ENCODE data around the gene SRSF9. TPM values are rescaled to one million over a fixed set of nuclear protein-coding genes. Genes with fewer than 3 reads are reported as not detected.

Gene SRSF9
- total RNA-seq, 1 experiment from 2014 or later: 297 TPM

GRCh38 chr12:120495186-120495730 is 25.7 kb upstream of the SRSF9 start:
- Histone ChIP-seq H3K36me3 (ENCODE audit: control insufficient read depth in 1 of 2, insufficient read depth in 2 of 2, low read length in 2 of 2) (peaks cover 10 to 16% of the 10 kb centered on the region in 2 experiments; a peak in 3 of 4 replicates), H3K27me3 (ENCODE audit: insufficient read depth, low read length) (no peaks in the 10 kb centered on the region), H3K4me2 (ENCODE audit: low read length) (peak overlapping the region; percentile 85), H2AFZ (ENCODE audit: low read depth, low read length, poor library complexity, severe bottlenecking) (no peak overlapping the region), H3K9me2 (ENCODE audit: insufficient read depth) (no peaks in the 10 kb centered on the region), H3K9ac (ENCODE audit: low read length) (peak overlapping the region; percentile 81), H3K79me2 (ENCODE audit: insufficient read depth, low read length) (peaks cover 35% of the 10 kb centered on the region), H3K9me3 (ENCODE audit: control insufficient read depth in 1 of 2, insufficient read depth in 1 of 2, low read depth in 1 of 2, low read length in 2 of 2) (no peaks in the 10 kb centered on the region), H4K20me1 (ENCODE audit: insufficient read depth) (peaks cover 3% of the 10 kb centered on the region; the same call in 1 of the 2 replicates), H3K27ac (ENCODE audit: low read depth, low read length) (peak overlapping the region; percentile 7), H3K4me3 (replicated peaks in 1 of 2; ENCODE audit: low read depth in 1 of 2, low read length in 2 of 2) (peak overlapping the region; percentile 93), H3K4me1 (ENCODE audit: control insufficient read depth in 1 of 2, insufficient read depth in 2 of 2, low read length in 2 of 2) (peaks cover 9 to 16% of the 10 kb centered on the region in 2 experiments; a peak in 2 of 4 replicates)
- ChIA-PET CTCF (interaction anchor here (1.3 kb wide), 1 partner anchor 23 kb away, joined by 3 read pairs; no protein-coding TSS in a partner anchor), POLR2A (interaction anchor here (0.5 to 2.2 kb wide), 10 partner anchors 14 to 204 kb away, joined by 3 to 18 read pairs (median 6); partner anchors contain the start of genes COQ5, RNU4-1, RNU4-2 and SRSF9), RAD21 (ENCODE audit: low non-redundant PET in 1 of 2, low total read pairs in 2 of 2, uncharacterized antibody in 2 of 2, unreplicated experiment in 2 of 2) (no interaction called here)
- intact Hi-C loops (cut with micrococcal nuclease): loop anchor here (1.0 kb wide), 1 partner anchor 21 kb away; no protein-coding TSS in a partner anchor
- TF ChIP-seq ELF1 (IDR thresholded peaks at IDR 0.05; ENCODE audit: borderline replicate concordance, low read depth): no peak
- TF ChIP-seq, protein P1, sequence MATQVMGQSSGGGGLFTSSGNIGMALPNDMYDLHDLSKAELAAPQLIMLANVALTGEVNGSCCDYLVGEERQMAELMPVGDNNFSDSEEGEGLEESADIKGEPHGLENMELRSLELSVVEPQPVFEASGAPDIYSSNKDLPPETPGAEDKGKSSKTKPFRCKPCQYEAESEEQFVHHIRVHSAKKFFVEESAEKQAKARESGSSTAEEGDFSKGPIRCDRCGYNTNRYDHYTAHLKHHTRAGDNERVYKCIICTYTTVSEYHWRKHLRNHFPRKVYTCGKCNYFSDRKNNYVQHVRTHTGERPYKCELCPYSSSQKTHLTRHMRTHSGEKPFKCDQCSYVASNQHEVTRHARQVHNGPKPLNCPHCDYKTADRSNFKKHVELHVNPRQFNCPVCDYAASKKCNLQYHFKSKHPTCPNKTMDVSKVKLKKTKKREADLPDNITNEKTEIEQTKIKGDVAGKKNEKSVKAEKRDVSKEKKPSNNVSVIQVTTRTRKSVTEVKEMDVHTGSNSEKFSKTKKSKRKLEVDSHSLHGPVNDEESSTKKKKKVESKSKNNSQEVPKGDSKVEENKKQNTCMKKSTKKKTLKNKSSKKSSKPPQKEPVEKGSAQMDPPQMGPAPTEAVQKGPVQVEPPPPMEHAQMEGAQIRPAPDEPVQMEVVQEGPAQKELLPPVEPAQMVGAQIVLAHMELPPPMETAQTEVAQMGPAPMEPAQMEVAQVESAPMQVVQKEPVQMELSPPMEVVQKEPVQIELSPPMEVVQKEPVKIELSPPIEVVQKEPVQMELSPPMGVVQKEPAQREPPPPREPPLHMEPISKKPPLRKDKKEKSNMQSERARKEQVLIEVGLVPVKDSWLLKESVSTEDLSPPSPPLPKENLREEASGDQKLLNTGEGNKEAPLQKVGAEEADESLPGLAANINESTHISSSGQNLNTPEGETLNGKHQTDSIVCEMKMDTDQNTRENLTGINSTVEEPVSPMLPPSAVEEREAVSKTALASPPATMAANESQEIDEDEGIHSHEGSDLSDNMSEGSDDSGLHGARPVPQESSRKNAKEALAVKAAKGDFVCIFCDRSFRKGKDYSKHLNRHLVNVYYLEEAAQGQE (IDR thresholded peaks at IDR 0.05; ENCODE audit: low read depth): no peak
- TF ChIP-seq EGR1 (IDR thresholded peaks at IDR 0.05; ENCODE audit: low read depth): no peak
- TF ChIP-seq EZH2 (IDR thresholded peaks at IDR 0.05): no peak
- no peak for TF ChIP-seq YY1 (IDR thresholded peaks at IDR 0.05; ENCODE audit: extremely low read depth, insufficient replicate concordance, low read depth, low read length)
- no peak for TF ChIP-seq SIN3A (IDR thresholded peaks at IDR 0.05; ENCODE audit: low read depth)
- TF ChIP-seq, protein P2, sequence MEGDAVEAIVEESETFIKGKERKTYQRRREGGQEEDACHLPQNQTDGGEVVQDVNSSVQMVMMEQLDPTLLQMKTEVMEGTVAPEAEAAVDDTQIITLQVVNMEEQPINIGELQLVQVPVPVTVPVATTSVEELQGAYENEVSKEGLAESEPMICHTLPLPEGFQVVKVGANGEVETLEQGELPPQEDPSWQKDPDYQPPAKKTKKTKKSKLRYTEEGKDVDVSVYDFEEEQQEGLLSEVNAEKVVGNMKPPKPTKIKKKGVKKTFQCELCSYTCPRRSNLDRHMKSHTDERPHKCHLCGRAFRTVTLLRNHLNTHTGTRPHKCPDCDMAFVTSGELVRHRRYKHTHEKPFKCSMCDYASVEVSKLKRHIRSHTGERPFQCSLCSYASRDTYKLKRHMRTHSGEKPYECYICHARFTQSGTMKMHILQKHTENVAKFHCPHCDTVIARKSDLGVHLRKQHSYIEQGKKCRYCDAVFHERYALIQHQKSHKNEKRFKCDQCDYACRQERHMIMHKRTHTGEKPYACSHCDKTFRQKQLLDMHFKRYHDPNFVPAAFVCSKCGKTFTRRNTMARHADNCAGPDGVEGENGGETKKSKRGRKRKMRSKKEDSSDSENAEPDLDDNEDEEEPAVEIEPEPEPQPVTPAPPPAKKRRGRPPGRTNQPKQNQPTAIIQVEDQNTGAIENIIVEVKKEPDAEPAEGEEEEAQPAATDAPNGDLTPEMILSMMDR (IDR thresholded peaks at IDR 0.05 in 2 of 3, conservative IDR thresholded peaks at IDR 0.05 in 1 of 3; ENCODE audit: borderline replicate concordance in 1 of 3, insufficient read depth in 1 of 3, low read depth in 2 of 3, low read length in 2 of 3): no peak
- no peak for TF ChIP-seq ZFX (IDR thresholded peaks at IDR 0.05)
- no peak for TF ChIP-seq POLR2A (IDR thresholded peaks at IDR 0.05; ENCODE audit: borderline replicate concordance, extremely low read depth, insufficient read depth, insufficient read length)
- TF ChIP-seq RAD21 (IDR thresholded peaks at IDR 0.05; ENCODE audit: low read depth): no peak
- no peak for TF ChIP-seq ZNF274 (IDR thresholded peaks at IDR 0.05; ENCODE audit: low read depth, low read length)
- no TSS peak for BruUV-seq (replicated peaks)
- ATAC-seq (peak; percentile 18), DNase-seq (ENCODE audit: low read depth, low spot score) (no peak)
